ENCODE results near the gene GAPT.

The GAPT gene

GRCh38 chr5:58462154-58462553, 29.1 kb upstream of the GAPT start:
- DNase-seq, result no peak

- peak; percentile 73 for DNase-seq
Measured at GRCh38 chr5:58462623-58463230, 28.5 kb upstream of the GAPT start.

- peak; percentile 10 for DNase-seq
Measured at GRCh38 chr5:58466939-58467338, 24.3 kb upstream of the GAPT start.

DNA sequence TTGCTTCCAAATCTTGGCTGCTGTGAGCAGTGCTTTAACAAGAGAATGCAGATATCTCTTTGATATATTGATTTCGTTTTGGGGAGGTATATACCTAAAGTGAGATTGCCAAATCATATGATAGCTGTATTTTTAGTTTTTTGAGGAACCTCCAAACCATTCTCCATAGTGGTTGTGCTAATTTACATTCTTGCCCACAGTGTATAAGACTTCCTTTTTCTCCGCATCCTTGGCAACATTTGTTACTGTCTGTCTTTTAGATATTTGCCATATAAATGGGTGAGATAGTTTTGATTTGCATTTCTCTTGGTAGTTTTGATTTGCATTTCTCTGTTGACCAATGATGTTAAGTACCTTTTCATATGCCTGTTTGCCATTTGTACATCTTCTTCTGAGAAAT, 21.3 kb upstream of the GAPT start:
- no peak for DNase-seq

- DNase-seq, result no peak
Measured at GRCh38 chr5:58475404-58475803, 15.8 kb upstream of the GAPT start.

DNA sequence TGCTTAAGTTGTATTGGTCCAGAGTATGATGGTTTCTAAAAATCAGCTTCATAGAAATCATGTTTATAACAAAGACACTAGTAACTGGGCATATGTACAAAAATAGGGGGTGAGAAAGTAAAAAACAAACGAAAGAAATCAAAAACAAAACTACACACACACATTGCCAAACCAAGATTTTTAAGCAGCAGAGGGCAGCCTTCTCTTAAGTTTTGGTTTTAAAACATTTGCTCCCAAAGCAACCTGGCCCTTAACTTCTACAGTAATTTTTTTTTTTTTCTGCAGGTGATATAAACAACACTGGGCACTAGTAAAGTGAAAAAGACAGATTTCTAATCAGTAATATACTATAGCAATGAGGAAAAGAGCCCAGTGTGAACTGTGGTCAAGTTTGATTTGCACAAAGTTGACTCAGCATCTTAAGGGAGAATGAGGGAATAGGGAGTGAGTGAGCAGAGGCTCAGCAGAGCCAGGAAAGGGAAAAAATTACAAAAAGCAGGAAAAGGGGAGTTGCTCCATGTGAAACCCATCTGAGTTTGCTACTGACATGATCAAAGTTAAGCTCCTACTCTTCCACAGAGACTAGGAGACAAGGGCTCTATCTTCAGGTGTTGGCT, 13.4 kb upstream of the GAPT start:
- no peak for DNase-seq

GRCh38 chr5:58481066-58481676, 10.1 kb upstream of the GAPT start:
- DNase-seq, result no peak

- no peak for DNase-seq
Measured at GRCh38 chr5:58481828-58482227, 9.4 kb upstream of the GAPT start.

DNA sequence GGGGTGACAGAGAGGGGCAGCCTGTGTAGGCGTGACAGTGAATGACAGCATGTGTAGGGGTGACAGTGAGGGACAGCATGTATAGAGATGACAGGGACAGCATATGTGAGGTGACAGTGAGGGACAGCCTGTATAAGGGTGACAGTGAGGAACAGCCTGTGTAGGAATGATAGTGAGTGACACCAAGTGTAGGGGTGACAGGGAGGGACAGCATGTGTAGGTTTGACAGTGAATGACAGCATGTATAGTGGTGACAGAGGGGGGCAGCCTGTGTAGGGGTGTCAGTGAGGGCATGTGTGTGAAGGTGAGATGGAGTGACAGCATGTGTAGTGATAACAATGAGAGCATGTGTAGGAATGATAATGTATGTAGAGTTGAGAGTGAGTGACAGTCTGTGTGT, 8.7 kb upstream of the GAPT start:
- DNase-seq, result no peak

GRCh38 chr5:58484505-58484904, 6.7 kb upstream of the GAPT start:
- DNase-seq, result no peak

DNA sequence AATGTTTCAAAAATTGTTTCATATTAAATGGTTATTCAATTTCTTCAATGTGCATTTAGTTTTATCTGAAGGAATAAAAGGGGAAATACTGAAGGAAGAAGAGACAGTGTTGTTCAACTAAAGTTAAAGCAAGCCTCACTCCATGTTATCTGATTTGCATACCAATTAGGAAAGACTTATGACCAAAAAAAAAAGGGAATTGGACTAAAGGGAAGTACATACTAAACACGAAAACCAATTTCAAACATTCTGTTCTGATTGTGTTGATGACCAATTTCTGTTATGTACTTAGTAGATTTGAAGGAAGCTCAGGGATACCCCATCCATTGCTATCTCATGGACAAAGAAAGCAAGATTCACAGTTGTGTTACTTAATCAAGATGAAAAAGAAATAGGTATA, 4.9 kb upstream of the GAPT start:
- DNase-seq, result no peak

- DNase-seq, result no peak
Measured at GRCh38 chr5:58490402-58491050, 709 bp upstream of the GAPT start.

- DNase-seq, result no peak
Measured at GRCh38 chr5:58493141-58493540, 1.9 kb downstream of the GAPT start.

DNA sequence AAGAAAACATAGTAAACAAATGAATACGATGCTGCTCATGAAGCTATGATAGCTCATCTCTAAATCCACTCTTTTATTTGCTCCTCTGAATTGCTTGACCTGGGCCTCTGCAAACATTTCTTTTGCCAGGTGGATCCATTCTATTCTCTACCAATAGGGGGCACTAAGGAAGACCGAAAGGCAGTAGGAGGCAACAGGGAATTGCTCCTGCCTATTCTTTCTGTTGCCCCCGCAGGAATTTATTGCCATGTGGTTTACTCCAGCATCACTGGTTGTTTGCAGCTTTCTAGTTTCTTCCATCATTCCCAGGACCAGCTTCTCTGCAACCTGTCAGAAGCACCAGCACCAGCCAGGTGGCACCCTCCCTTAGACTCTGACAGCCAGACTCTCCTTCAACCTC, 5.3 kb downstream of the GAPT start:
- no peak for DNase-seq

DNA sequence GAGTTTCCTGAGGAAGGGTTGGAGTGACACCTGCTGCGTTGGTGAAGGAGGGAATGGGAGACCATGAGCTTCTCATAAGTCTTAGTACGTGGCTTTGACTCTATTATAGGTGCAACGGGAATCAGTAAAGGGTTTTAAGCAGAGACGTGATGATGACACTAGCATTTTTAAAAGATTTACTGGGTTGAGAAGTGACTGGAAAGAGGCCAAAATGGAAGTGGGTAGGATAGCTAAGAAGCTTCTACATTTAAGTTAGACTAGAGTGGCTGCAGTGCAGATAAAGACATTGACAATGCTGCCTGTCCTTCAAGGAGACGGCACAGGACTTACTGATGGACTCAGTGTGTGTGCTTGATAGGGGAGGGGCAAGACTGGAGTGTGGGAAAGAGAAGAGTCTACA, 6.2 kb downstream of the GAPT start:
- no peak for DNase-seq

DNA sequence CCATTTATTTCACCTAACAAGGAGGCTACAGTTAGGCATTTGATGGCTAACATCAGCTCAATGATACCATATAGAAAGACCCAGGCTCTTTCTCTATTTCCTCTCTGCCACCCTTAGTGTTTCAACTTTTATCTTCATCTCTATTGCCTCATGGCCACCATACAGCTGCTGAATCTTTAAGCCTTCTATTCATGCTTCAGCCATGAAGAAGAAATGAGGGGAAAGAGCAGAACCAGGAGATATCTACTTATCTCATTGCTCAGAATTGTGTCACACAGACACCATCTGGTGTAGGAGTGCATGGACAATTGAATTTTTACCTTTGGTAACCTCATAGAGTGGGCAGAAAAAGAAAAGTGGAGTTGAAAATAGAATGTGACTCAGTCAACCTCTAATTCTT, 6.7 kb downstream of the GAPT start:
- DNase-seq, result no peak

DNA sequence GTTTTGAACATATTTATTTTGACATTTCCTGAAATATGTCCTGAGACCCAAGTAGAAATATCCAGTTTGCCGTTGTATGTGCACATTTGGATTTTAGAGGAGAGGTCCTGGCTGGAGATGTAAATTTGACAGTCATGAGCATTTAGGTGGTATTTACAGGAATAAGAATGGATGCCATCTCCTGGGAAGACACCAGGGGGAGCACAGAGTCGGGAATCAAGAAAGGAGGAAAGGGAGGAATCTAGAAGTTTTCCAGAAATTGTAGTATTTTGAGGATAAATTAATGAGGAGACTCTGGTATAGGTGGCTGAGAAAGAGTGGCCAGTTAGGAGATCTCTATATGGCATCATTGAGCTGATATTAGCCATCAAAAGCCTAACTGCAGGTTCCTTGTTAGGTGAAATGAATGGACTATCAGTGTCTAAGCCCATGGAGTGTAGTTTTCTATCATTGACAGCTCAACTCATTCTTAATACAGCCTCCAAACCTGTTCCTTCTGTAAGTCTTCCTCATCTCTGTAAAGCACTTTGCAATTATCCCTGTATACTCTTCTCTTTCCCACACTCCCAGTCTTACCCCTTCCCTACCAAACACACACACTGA, 7.2 kb downstream of the GAPT start:
- no peak for DNase-seq

DNA sequence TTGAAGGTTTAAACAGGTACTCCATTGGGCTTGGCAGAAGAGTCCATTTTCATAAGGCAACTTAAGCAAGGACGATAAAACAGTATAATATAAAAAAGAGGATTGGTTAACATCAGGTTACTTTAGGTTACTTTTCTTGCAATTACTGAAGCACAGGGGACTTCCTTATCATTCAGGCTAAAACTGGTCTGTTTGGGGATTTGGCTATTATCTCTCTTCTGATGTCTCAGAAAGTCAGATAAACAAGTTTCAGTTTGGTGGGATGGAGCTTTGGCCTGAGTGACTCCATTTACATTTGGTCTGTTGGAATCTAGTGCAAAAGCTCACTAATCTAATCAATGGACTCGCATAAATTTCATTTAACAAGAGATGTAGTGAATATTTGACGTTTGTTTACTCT, 8.0 kb downstream of the GAPT start:
- DNase-seq, result no peak

- DNase-seq, result no peak
Measured at GRCh38 chr5:58499941-58500340, 8.7 kb downstream of the GAPT start.

- no peak for DNase-seq
Measured at GRCh38 chr5:58501778-58502417, 10.7 kb downstream of the GAPT start.

DNA sequence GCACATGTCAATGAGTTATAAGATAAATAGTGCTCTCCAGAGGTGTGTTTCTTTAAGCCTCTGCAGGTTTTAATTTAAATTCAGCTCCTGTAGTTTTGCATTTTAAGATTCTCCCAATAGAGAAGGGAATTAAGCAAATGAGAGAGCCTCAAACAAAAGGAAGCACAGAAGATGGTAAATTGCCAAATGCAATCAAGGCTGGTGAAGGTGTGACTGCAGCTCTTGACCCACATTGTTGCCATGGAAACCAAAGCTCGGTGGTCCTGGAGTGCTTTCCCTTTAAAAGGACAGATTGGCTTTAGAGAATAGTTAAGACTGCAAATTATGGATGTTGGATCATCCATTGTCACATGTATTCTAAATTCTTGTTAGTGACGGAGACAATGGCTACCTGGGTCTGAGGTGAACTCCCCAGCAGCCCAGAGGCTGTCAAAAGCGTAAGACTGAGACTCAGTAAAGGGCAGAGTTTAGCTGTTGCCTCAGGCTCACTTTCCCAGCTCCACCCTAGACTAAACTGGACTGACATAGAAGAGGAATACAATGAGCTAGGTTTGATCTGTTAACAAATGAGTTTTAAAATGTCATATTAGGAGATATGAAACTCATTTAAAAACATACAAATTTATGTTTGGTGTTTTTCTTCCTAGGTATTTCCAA, 12.3 kb downstream of the GAPT start:
- DNase-seq, result no peak

DNA sequence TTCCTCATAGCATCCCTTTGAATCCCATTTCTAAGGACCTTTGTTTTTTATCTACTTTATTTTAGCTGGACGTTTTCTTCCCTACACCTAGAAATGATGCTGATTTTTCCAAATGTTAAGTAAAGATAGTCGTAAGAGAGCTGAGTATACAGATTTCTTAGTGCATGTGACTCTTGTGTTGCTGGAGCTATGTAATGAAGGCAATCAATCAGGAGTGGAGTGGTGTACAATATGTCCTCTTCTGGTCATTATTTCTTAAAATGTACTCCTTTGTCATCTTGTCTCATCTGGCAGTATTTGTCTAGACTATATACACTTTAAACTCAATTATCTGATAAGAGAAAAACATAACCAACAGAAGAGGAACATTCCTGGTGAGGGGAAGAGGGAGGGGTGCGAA, 13.5 kb downstream of the GAPT start:
- no peak for DNase-seq

DNA sequence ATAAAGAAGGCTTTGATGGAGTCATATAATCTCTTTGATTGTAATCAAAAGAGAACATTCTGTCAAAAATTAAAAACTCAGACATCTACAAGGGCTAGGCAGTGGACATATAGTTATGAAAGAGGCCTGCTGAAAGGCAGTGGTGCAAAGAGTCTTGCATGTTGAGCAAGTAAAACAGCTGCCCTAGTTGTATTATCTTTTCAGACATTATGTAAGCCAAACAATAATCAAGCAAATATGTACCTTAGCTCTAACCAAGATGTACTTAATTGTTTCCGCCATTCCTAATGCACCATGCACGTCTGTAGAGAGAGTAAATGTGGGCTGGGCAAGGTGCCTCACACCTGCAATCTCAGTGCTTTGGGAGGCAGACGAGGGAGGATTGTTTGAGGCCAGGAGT, 14.3 kb downstream of the GAPT start:
- no peak for DNase-seq

All from CD4-positive, alpha-beta T cell treated with Interleukin-10 for 1 hour (primary cell).